PC-3 (cell line): ENCODE measurements around the gene LIPA. TPM values are rescaled to one million over a fixed set of nuclear protein-coding genes. Genes with fewer than 3 reads are reported as not detected.
A peak's percentile ranks its signal among the peaks of the same experiment; 100 is the strongest.

Experiments
- ATAC-seq: fragments of 200-7000 bp; cut with Tn5 transposase; 2 replicates; pipeline ENCODE4 v1.9.1; 2020; ENCODE audit warnings: mild to moderate bottlenecking, moderate library complexity
- Bru-seq: library from RNA; stranded (reverse); fragments of 400-500 nt; gene quantifications from one replicate; lab custom pipeline; 2021; lab: Mats Ljungman, UMichigan
- BruChase-seq, 2 experiments: library from RNA; stranded (reverse); fragments of 400-500 nt; gene quantifications; one replicate each; lab custom pipeline; 2021; lab: Mats Ljungman, UMichigan
- BruUV-seq: library from RNA; stranded (reverse); fragments of 400-500 nt; replicated peaks from 2 replicates; lab custom pipeline; 2021; lab: Mats Ljungman, UMichigan
- CTCF ChIA-PET: fragments of 300-600 bp; sonication (Branson Sonifier 250); formaldehyde crosslinking; loops from one replicate; lab custom pipeline; 2022; ENCODE audit warnings: antibody characterized with exemption; lab: Charles Lee
- POLR2A ChIA-PET: fragments of 300-600 bp; sonication (Branson Sonifier 250); formaldehyde crosslinking; loops from one replicate; lab custom pipeline; 2022; ENCODE audit warnings: antibody characterized with exemption; ENCODE audit not compliant: unreplicated experiment; lab: Charles Lee
- DNase-seq: peaks from one replicate; pipeline ENCODE4 v3.0.0-alpha.2; 2015
- H2AFZ ChIP-seq: fragments of 300-600 bp; sonication (generic); 2 replicates; pipeline ENCODE4 v1.6.0; 2016; ENCODE audit warnings: antibody characterized with exemption, low read length
- H3F3A ChIP-seq: fragments of 300-600 bp; sonication (generic); one replicate; pipeline ENCODE4 v1.6.0; 2017; ENCODE audit warnings: antibody characterized with exemption, low read length, control low read depth, mild to moderate bottlenecking; ENCODE audit not compliant: unreplicated experiment
- H3K27ac ChIP-seq: fragments of 300-600 bp; sonication (generic); 2 replicates; pipeline ENCODE4 v1.5.1; 2016; ENCODE audit warnings: mild to moderate bottlenecking, low read length
- H3K27me3 ChIP-seq: fragments of 300-600 bp; sonication (generic); 2 replicates; pipeline ENCODE4 v1.6.1; 2016; ENCODE audit warnings: low read length, mixed read lengths
- H3K36me3 ChIP-seq: fragments of 300-600 bp; sonication (generic); 2 replicates; pipeline ENCODE4 v1.6.1; 2016; ENCODE audit warnings: low read depth, mixed run types, low read length, mixed read lengths
- H3K4me1 ChIP-seq: fragments of 300-600 bp; sonication (generic); 2 replicates; pipeline ENCODE4 v1.5.1; 2016; ENCODE audit warnings: low read length; ENCODE audit not compliant: insufficient read depth
- H3K4me2 ChIP-seq: fragments of 300-600 bp; sonication (generic); 2 replicates; pipeline ENCODE4 v1.6.0; 2016; ENCODE audit warnings: low read length
- H3K4me3 ChIP-seq: fragments of 300-600 bp; sonication (generic); 2 replicates; pipeline ENCODE4 v1.5.1; 2016; ENCODE audit warnings: mild to moderate bottlenecking, low read length, mixed read lengths
- H3K79me2 ChIP-seq: fragments of 300-600 bp; sonication (generic); 2 replicates; pipeline ENCODE4 v1.6.1; 2017; ENCODE audit warnings: low read length, mixed read lengths
- H3K9ac ChIP-seq: fragments of 300-600 bp; sonication (generic); 2 replicates; pipeline ENCODE4 v1.6.0; 2016; ENCODE audit warnings: mild to moderate bottlenecking, low read length
- H3K9me2 ChIP-seq: fragments of 300-600 bp; sonication (generic); replicated peaks from 2 replicates; pipeline ENCODE4 v1.6.1; 2016; ENCODE audit warnings: mixed run types, low read length, mixed read lengths
- H3K9me3 ChIP-seq: fragments of 300-600 bp; sonication (generic); 2 replicates; pipeline ENCODE4 v1.6.1; 2016; ENCODE audit warnings: low read length, mixed read lengths
- H4K20me1 ChIP-seq: fragments of 300-600 bp; sonication (generic); 2 replicates; pipeline ENCODE4 v1.6.1; 2016; ENCODE audit warnings: low read length, mixed read lengths
- CTCF ChIP-seq: fragments of 300-600 bp; sonication (generic); conservative IDR thresholded peaks from 2 replicates; pipeline ENCODE4 v1.5.1; 2017; ENCODE audit warnings: antibody characterized with exemption, low read depth, mild to moderate bottlenecking, low read length
- EZH2 ChIP-seq: fragments of 300-600 bp; sonication (generic); IDR thresholded peaks from one replicate; pipeline ENCODE4 v1.6.1; 2017; ENCODE audit warnings: antibody characterized with exemption, mild to moderate bottlenecking, low read length; ENCODE audit not compliant: unreplicated experiment
- EZH2phosphoT487 ChIP-seq: fragments of 300-600 bp; sonication (generic); IDR thresholded peaks from 2 replicates; pipeline ENCODE4 v1.6.1; 2018; ENCODE audit warnings: mild to moderate bottlenecking, antibody characterized with exemption, low read length, borderline replicate concordance
- intact Hi-C: fragments of 100-400 bp; cut with micrococcal nuclease; formaldehyde crosslinking; loops from 2 replicates; pipeline ENCODE4 v1.9.0; 2023
- long read RNA-seq: library from polyadenylated mRNA; unstranded; transcript quantifications from one replicate; pipeline ENCODE4 v2.0.0, GENCODE V29; 2021; ENCODE audit not compliant: unreplicated experiment
- total RNA-seq: library from RNA; depleted of rRNA; stranded (reverse); fragments of >200 nt; gene quantifications from 2 replicates; pipeline ENCODE4 v1.2.3, GENCODE V29; 2014; rRNA removed

LIPA gene
- total RNA-seq: 54.4 and 55.7 TPM in 2 replicates
- percentile 61 among the genes with signal in this experiment for Bru-seq, nascent RNA
- BruChase-seq, experiment 1, labeled RNA remaining after a 6-hour chase: percentile 61 among the genes with signal in this experiment
- percentile 50 among the genes with signal in this experiment for BruChase-seq, experiment 2, labeled RNA remaining after a 2-hour chase
- long read RNA-seq, transcript LIPA-202 (10 exons, 2,782 nt): major isoform, 151 of 175 reads
- long read RNA-seq, partial matches to known transcripts: 9 of 175 reads
- long read RNA-seq, other reads (novel, unspliced or antisense): 15 of 175 reads

DNA sequence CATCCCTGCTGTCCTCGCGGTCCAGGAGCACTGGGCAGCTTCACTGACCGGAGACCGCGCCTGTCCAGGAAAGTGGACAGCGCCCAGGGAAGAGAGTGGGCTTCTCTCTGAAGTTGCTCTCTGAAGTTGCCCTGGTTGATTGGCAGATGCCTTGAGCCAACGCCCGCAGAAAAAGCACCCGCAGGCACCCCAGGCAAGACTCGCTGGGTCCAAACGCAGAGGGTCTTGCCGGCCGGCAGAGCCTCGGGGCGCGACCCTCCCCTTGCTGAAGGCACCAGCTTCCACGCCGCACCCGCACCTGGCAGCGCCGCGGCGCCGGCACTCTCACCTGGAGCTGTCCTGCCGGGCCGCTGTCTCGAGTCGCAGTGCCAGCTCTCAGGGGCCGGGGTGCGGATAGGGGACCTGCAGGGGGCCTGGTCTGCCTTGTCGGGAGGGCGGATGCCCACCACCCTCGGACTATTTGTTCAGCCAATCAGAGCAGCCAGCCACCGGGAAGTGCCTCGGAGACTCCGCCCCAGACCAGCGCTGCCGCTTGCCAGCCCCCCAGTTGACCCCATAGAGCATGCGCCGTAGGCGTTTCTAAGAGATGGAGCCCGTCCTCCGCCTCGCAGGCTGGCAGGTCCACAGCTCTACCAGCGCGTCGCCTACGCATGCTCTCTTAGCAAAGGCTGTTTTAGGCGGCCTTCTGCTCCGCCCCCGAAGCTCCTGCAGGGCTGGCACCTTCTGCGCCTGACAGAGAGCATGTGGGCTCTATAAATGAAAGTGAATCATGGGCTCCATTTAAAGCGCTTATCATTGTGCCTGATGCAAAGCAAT, at the start of gene LIPA:
TSS of gene LIPA (minus strand) at position 367 of the 816 bp plus-strand sequence. CDS start 4,127 bp downstream, outside the sequence.
- intact Hi-C loops: loop anchor here (10.0 kb wide), 1 partner anchor 313 kb away; no protein-coding TSS in a partner anchor
- Histone ChIP-seq H3K9me3 (no peaks in the 10 kb centered on the region), H3K36me3 (no peaks in the 10 kb centered on the region), H3K4me3 (peak within 1 kb of the TSS; percentile 88), H3K27ac (no peak within 1 kb of the TSS; the same call in 1 of the 2 replicates), H3K9ac (peak within 1 kb of the TSS; percentile 75), H3F3A (no peaks in the 10 kb centered on the region), H3K79me2 (peaks cover 30% of the 10 kb centered on the region), H3K4me1 (peaks cover 5% of the 10 kb centered on the region; the same call in 1 of the 2 replicates), H2AFZ (peak within 1 kb of the TSS; percentile 96), H3K9me2 (no peaks in the 10 kb centered on the region), H3K27me3 (no peaks in the 10 kb centered on the region), H3K4me2 (peak within 1 kb of the TSS; percentile 95), H4K20me1 (no peaks in the 10 kb centered on the region)
- ChIA-PET CTCF (interaction anchor here (0.6 to 1.3 kb wide), 2 partner anchors 118 to 137 kb away, joined by 3 to 5 read pairs; no protein-coding TSS in a partner anchor), POLR2A (interaction anchor here (0.5 to 0.6 kb wide), 2 partner anchors 53 to 141 kb away, joined by 3 to 11 read pairs; partner anchors contain the start of gene IFIT1)
- no TSS peak for BruUV-seq
- peak; percentile 95 for ATAC-seq
- TF ChIP-seq EZH2 (no peak), CTCF (no peak), EZH2phosphoT487 (no peak)
- DNase-seq: peak; percentile 95

DNA sequence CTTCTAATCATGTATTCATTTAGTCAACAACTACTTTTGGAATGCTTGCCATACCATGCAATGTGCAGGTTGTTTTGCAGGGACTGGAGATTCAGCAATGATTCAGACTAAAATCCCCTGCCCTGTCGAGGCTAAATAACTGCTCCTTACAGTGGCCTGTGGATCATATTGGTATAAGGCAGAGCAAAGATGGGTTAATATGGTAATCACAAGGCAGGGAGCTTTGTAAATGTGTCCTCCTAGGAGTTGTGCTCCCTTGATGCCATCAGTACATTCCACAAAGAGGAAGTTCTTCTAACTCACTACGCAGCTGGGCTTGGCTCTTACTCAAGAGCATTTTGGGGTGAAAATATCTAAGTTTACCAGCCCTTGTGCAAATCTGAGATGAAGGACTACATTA, 49.7 kb upstream of the LIPA start:
- no TSS peak for BruUV-seq
- H3K36me3 ChIP-seq: 0 out of 2 replicates have a peak, but pooled peaks cover 5% of the 10 kb centered on the region
- peak overlapping the region; percentile 66 for H3K4me3 ChIP-seq
- ATAC-seq (peak; percentile 28), DNase-seq (peak; percentile 26)
- ChIA-PET CTCF (no interaction called here), POLR2A (interaction anchor here (1.0 to 1.2 kb wide), 2 partner anchors 24 to 51 kb away, joined by 4 to 13 read pairs; no protein-coding TSS in a partner anchor)
- H2AFZ ChIP-seq: peak overlapping the region; percentile 80
- H3K79me2 ChIP-seq: peaks cover 18% of the 10 kb centered on the region
- H3K4me2 ChIP-seq: peak overlapping the region; percentile 86
- no peaks in the 10 kb centered on the region for H4K20me1 ChIP-seq
- no peaks in the 10 kb centered on the region for H3K9me3 ChIP-seq
- H3K9ac ChIP-seq: peak overlapping the region; percentile 47
- no peaks in the 10 kb centered on the region for H3F3A ChIP-seq
- TF ChIP-seq CTCF (no peak), EZH2 (no peak), EZH2phosphoT487 (no peak)
- H3K4me1 ChIP-seq: peaks cover 30% of the 10 kb centered on the region
- peak overlapping the region; percentile 79 for H3K27ac ChIP-seq
- no peaks in the 10 kb centered on the region for H3K27me3 ChIP-seq
- intact Hi-C loops: loop anchor here (5.0 kb wide), 1 partner anchor 86 kb away; no protein-coding TSS in a partner anchor
- no peaks in the 10 kb centered on the region for H3K9me2 ChIP-seq
